Neutrophil (primary cell): Measurements from ENCODE around the gene APBA2.

Experiments used
- H3K27ac ChIP-seq: fragments of 200-600 bp; sonication (generic); 2 replicates; pipeline ENCODE4 v1.5.1; 2016; ENCODE audit warnings: mild to moderate bottlenecking, moderate library complexity
- H3K27me3 ChIP-seq: fragments of 200-600 bp; sonication (generic); 2 replicates; pipeline ENCODE4 v1.6.0; 2016; ENCODE audit warnings: mild to moderate bottlenecking
- H3K36me3 ChIP-seq: fragments of 200-600 bp; sonication (generic); 2 replicates; pipeline ENCODE4 v1.5.1; 2017
- H3K4me1 ChIP-seq, 2 experiments: fragments of 200-600 bp in 1 of 2; sonication (generic) in 1 of 2; 1 replicate in 1 of 2; 2 replicates in 1 of 2; pipeline versions ENCODE4 v1.5.1 to v1.6.1; 2013 to 2016; ENCODE audit warnings: low read depth in 1 of 2, low read length in 1 of 2, mild to moderate bottlenecking in 1 of 2, moderate library complexity in 1 of 2; ENCODE audit not compliant: control insufficient read depth in 1 of 2, insufficient read depth in 1 of 2
- H3K4me3 ChIP-seq, 2 experiments: fragments of 200-600 bp in 1 of 2; sonication (generic) in 1 of 2; 1 replicate in 1 of 2; 2 replicates in 1 of 2; pipeline ENCODE4 v1.5.1; 2013 to 2016; ENCODE audit warnings: low read depth in 1 of 2, low read length in 1 of 2, mild to moderate bottlenecking in 1 of 2, moderate library complexity in 1 of 2
- H3K9me3 ChIP-seq: fragments of 200-600 bp; sonication (generic); 2 replicates; pipeline ENCODE4 v1.5.1; 2016
- TF ChIP-seq, protein P1 (sequence below): fragments of 200-600 bp; sonication (generic); IDR thresholded peaks from 2 replicates; pipeline ENCODE4 v1.5.1; 2016; ENCODE audit warnings: antibody characterized with exemption

Gene APBA2

DNA sequence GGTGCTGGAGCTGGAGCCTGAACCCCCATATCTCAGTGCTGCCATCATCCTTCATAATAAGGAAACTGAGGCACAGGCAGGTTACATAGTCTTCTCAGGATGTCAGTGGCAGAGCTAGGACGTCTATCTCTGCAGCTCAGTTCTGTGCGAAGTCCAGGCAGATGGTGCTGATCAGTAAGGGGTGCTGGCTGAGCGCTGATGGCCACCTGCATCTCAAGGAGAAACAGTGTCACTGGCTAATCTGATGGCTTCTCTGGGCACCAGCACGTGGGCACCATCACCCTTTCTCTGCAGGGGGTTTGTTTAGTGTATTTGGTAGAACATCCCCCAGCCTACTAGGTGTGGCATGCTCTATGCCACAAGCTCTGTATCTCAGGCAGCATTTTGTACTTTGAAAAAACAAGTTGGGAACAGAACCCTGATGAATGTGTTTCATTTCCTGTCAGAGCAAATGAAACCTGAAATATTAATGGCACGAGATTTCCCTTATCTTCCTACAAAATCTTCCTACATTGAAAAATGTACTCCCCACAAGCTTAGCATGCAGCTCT is 35.1 kb downstream of the APBA2 start:
- peaks cover 43% of the 10 kb centered on the region for H3K27me3 ChIP-seq
- H3K36me3 ChIP-seq, result no peaks in the 10 kb centered on the region
- no peak overlapping the region for H3K4me3 ChIP-seq
- H3K4me1 ChIP-seq, result no peaks in the 10 kb centered on the region
- no peaks in the 10 kb centered on the region for H3K9me3 ChIP-seq
- TF ChIP-seq, protein P1, sequence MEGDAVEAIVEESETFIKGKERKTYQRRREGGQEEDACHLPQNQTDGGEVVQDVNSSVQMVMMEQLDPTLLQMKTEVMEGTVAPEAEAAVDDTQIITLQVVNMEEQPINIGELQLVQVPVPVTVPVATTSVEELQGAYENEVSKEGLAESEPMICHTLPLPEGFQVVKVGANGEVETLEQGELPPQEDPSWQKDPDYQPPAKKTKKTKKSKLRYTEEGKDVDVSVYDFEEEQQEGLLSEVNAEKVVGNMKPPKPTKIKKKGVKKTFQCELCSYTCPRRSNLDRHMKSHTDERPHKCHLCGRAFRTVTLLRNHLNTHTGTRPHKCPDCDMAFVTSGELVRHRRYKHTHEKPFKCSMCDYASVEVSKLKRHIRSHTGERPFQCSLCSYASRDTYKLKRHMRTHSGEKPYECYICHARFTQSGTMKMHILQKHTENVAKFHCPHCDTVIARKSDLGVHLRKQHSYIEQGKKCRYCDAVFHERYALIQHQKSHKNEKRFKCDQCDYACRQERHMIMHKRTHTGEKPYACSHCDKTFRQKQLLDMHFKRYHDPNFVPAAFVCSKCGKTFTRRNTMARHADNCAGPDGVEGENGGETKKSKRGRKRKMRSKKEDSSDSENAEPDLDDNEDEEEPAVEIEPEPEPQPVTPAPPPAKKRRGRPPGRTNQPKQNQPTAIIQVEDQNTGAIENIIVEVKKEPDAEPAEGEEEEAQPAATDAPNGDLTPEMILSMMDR, result no peak
- no peak overlapping the region for H3K27ac ChIP-seq

DNA sequence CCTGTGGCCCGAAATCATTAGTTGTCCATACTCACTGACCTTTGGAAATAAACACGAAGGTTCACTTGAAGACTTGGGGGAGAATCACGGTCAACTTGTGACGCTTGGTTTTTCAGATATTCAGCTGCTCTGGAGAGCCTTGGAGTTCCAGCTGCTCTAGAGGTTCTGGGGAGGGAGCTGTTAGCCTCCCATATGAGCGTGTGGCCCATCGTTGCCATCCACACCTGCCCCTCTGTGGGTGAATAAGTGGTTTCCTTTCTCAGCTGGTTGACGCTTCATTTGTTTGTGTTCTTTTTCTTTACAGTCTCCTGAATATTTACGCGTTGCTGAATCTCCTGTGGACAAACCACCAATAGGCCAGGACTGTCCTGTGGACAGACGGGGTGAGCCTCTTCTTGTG is 35.6 kb downstream of the APBA2 start:
- no peak overlapping the region for H3K27ac ChIP-seq

DNA sequence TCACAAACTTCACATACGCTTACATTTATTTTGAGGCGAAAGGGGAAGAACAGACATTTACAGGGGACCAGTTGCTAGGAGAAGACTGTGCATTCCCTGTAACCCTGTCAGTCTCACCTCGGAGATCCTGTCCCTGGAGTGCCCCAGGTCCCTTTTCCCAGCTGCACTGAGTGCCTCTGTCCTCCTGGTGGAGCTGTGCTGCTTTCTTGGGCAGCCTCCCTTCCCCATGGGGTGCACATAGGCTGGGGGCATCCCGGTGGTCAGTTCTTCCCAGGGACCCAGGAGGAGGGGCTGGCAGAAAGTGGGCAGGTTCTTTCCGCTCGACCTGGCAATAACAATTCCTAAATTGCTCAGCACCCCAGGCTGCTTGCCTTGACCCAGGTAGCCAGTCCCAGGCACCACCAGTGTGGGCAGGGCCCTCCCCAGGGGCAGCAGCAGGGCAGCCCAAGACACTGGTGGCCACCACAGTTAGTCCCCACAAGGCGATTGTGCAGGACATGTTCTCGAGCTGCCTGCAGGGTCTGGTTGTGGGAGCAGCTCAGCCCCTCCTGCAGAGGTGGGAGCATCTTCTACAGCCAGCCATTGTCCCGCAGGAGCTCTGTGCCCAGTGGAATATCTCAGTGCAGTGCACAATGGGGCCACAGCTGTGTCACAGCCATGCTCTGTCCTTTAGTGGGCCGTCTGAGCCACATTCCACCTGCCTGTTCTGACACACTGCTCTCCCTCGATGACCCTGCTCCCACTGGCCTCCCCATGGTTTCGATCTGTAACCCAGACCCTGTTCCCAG is 36.3 kb downstream of the APBA2 start:
- Histone ChIP-seq H3K4me1 (no peaks in the 10 kb centered on the region), H3K36me3 (no peaks in the 10 kb centered on the region), H3K27me3 (peaks cover 45% of the 10 kb centered on the region), H3K4me3 (no peak overlapping the region), H3K27ac (no peak overlapping the region), H3K9me3 (no peaks in the 10 kb centered on the region)
- TF ChIP-seq, protein P1, result no peak

More for the DNA sequence above, 35.6 kb downstream of the APBA2 start:
- Histone ChIP-seq H3K36me3 (no peaks in the 10 kb centered on the region), H3K9me3 (no peaks in the 10 kb centered on the region), H3K4me1 (no peaks in the 10 kb centered on the region), H3K27me3 (peaks cover 48% of the 10 kb centered on the region), H3K4me3 (no peak overlapping the region)
- TF ChIP-seq, protein P1, result no peak

DNA sequence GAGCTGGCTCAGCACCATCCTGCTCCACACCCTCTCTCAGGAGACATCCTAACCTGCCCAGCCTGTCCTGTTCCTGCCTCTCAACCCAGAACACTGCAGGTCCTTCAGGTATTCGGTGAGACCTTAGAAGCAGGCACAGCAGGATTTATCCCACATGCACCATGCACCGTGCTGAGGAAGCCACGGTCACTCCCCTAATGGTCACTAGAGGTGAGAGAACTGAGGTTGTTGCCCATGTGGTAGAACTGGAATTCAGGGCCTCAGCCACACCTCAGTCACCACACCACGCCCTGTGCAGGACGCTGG is 36.9 kb downstream of the APBA2 start:
- no peaks in the 10 kb centered on the region for H3K4me1 ChIP-seq
- no peaks in the 10 kb centered on the region for H3K9me3 ChIP-seq
- H3K27ac ChIP-seq, result no peak overlapping the region
- peaks cover 40% of the 10 kb centered on the region for H3K27me3 ChIP-seq
- H3K4me3 ChIP-seq, result no peak overlapping the region
- TF ChIP-seq, protein P1, result no peak
- H3K36me3 ChIP-seq, result no peaks in the 10 kb centered on the region

DNA sequence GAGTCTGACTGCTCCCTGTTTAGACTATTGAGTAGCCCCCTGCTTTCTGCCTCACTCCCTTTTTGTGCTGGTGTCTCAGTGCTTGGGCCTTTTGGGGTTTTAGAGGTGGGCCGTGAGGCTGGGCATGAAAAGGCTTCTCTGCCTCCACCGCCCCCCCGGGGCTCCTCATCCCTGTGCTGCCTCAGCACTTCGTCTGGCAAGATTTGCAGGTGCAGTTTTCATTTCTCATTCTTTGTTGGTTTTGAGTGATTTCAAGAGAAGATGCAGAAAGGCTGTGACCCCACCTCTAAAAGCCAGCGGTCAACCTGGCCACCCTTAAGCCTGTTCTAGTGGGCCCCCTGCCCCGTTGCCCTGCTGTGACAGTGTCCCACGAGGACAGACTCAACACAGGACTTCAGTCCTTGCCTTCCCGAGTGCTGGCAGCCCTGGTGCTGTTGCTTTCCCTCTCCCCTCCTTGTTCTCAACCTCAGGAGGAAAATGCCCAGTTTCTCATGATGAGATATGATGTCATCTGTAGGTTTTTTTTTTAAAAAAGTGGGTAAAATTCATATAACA is 38.0 kb downstream of the APBA2 start:
- H3K4me3 ChIP-seq, result no peak overlapping the region
- H3K27ac ChIP-seq, result no peak overlapping the region
- peaks cover 31% of the 10 kb centered on the region for H3K27me3 ChIP-seq
- TF ChIP-seq, protein P1, result no peak
- no peaks in the 10 kb centered on the region for H3K36me3 ChIP-seq
- no peaks in the 10 kb centered on the region for H3K4me1 ChIP-seq
- no peaks in the 10 kb centered on the region for H3K9me3 ChIP-seq
